Neuron (in vitro differentiated cells): ENCODE results near the gene KRT16.
"Not testable (repeated sequence)": the region's sequence is repeated elsewhere in the genome, so short reads cannot be mapped to it uniquely, and the experiment has no call there.

Experiments used
- H2AFZ ChIP-seq: one replicate; pipeline ENCODE4 v1.6.1; 2013; ENCODE audit warnings: low read depth, mild to moderate bottlenecking, inconsistent platforms, low read length, moderate library complexity
- H3K27me3 ChIP-seq: one replicate; pipeline ENCODE4 v1.6.1; 2013; ENCODE audit warnings: low read length; ENCODE audit not compliant: insufficient read depth
- H3K36me3 ChIP-seq: one replicate; pipeline ENCODE4 v1.6.1; 2013; ENCODE audit warnings: low read length; ENCODE audit not compliant: insufficient read depth
- H3K4me1 ChIP-seq: one replicate; pipeline ENCODE4 v1.6.1; 2013; ENCODE audit warnings: low read length; ENCODE audit not compliant: insufficient read depth
- H3K4me3 ChIP-seq: 2 replicates; pipeline ENCODE4 v1.5.1; 2013; ENCODE audit warnings: mild to moderate bottlenecking, low read length, moderate library complexity
- H3K9me3 ChIP-seq: one replicate; pipeline ENCODE4 v1.6.1; 2013; ENCODE audit warnings: low read length

KRT16 gene

DNA sequence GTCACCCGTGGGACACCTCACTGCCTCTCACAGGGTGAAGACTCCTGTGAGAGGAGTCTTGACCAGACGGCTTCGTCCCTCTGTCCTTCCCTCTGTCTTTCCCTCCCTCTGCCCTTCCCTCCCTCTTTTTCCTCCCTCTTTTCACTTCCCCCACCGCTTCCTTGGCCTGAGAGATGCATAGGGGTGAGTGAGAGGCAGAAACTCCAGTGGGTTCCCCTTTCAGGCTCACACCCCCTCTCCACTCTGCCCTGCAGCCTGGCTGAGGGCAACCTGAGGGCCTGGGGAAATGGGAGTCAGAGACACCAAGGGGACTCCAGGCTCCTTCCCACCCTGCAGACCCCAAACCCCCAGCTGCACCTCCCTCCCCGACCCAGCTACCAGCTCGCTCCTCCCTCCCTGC lies 26.4 kb upstream of the KRT16 start:
- Histone ChIP-seq H3K36me3 (no peaks in the 10 kb centered on the region), H3K9me3 (no peaks in the 10 kb centered on the region), H3K4me3 (no peak overlapping the region), H3K27me3 (peaks cover 2% of the 10 kb centered on the region), H2AFZ (no peak overlapping the region), H3K4me1 (no peaks in the 10 kb centered on the region)

DNA sequence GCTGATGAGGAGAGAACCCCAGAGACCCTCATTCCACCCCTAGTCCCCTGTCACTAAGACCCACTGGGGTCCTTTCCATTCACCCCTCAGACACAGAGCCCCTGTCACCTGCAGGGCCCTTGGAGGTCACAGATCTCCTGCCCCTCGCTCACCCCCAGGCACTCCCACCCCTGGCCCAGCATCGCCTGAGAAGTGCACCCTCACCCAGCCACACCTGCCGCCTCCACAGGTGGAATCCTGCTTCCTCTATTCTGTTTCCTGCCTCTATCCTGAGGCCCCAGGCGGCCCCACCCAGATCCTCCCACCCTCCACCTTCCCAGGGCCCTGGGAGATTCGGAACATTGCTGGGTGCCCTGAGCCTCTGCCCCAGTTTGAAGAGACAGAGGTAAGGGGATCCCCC lies 25.6 kb upstream of the KRT16 start:
- Histone ChIP-seq H3K36me3 (no peaks in the 10 kb centered on the region), H2AFZ (no peak overlapping the region), H3K4me1 (no peaks in the 10 kb centered on the region), H3K27me3 (no peaks in the 10 kb centered on the region), H3K4me3 (no peak overlapping the region), H3K9me3 (no peaks in the 10 kb centered on the region)

DNA sequence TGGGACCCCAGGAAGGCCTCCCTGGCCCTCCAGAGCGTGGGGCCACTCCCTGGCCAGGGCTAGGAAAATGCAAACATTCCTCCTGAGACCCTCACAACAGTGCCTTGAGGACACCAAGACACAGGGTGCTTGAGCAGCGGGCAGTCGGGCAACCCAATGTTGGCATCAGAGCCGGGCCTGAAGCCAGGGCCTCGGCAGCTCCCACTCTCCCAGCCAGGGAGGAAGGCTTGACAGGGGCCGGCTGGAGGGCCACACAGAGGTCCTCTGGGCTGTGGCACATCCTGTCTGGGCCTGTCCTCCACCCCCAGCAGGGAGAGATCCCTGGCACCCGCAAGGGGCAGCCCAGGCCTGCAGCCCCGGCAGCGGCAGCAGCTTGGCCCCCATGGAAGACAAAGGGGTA lies 24.1 kb upstream of the KRT16 start:
- H2AFZ ChIP-seq: no peak overlapping the region
- no peaks in the 10 kb centered on the region for H3K36me3 ChIP-seq
- H3K27me3 ChIP-seq: no peaks in the 10 kb centered on the region
- no peaks in the 10 kb centered on the region for H3K4me1 ChIP-seq
- H3K4me3 ChIP-seq: no peak overlapping the region
- no peaks in the 10 kb centered on the region for H3K9me3 ChIP-seq

DNA sequence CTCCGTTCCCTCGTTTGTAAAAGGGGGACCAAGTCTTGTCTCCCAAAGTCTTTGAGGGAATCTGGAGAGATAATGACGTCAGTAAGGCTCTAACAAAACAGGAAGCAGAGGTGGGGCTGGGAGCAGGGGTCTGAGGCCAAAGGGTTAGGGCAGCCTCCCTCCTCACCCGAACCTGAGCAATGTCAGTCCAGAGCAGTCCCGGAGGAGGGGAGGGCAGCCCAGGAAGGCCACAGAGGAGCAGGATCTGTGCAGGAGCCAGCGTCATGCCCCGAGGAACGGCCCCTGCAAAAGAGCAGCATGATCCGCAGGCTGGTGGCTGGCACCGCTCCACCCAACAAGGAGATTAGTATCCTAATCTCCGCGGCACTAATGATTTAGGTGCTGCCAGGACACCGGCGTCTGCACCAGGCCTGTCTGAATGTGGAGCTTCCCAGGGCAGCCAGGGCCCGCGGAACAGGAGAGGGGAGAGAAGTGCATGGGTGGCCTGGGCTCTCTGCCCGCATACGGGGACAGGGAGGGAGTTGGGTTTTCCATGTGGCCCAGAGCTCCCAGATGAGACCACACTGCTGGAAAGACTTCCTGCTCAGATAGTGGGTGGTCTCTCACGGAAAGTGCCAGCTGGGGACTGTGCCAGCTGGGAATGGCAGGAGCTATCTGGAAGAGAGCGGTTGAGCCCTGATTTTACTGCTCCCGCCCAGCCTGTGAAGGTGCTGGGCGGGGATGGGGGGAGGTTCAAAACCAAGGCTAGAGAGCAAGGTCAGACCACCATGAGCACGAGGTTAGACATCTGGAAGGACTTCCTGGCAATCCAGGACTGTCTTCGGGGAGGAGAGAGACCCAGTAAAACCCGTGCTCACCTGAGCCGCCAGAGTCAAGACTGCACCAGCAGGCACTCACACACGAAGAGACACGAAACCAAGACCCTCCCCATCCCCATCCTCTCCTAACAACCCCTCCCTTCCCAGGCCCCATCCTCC lies 22.8 kb upstream of the KRT16 start:
- H3K9me3 ChIP-seq: no peaks in the 10 kb centered on the region
- H3K36me3 ChIP-seq: no peaks in the 10 kb centered on the region
- H3K27me3 ChIP-seq: no peaks in the 10 kb centered on the region
- H2AFZ ChIP-seq: no peak overlapping the region
- no peak overlapping the region for H3K4me3 ChIP-seq
- H3K4me1 ChIP-seq: no peaks in the 10 kb centered on the region

DNA sequence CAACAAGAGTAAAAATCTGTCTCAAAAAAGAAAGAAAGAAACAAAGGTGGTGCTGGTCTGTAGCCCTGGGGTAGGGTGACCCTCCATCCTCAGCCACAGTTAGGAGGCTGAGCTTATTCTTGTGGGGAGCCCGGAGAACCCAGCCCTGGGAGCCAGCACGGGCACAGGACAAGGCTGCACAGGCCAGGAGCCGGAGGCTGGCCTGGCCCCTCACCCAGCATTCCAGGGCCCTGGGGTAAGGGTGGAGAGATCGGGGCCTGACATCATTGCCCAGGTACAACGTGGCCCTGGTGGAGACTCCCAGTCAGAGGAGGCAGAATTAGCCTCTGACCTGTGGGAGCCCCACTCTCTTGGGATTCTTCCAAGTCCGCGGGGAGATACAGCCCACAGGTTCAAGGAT lies 22.1 kb upstream of the KRT16 start:
- no peaks in the 10 kb centered on the region for H3K9me3 ChIP-seq
- no peak overlapping the region for H3K4me3 ChIP-seq
- H3K27me3 ChIP-seq: no peaks in the 10 kb centered on the region
- H2AFZ ChIP-seq: no peak overlapping the region
- H3K4me1 ChIP-seq: no peaks in the 10 kb centered on the region
- no peaks in the 10 kb centered on the region for H3K36me3 ChIP-seq

DNA sequence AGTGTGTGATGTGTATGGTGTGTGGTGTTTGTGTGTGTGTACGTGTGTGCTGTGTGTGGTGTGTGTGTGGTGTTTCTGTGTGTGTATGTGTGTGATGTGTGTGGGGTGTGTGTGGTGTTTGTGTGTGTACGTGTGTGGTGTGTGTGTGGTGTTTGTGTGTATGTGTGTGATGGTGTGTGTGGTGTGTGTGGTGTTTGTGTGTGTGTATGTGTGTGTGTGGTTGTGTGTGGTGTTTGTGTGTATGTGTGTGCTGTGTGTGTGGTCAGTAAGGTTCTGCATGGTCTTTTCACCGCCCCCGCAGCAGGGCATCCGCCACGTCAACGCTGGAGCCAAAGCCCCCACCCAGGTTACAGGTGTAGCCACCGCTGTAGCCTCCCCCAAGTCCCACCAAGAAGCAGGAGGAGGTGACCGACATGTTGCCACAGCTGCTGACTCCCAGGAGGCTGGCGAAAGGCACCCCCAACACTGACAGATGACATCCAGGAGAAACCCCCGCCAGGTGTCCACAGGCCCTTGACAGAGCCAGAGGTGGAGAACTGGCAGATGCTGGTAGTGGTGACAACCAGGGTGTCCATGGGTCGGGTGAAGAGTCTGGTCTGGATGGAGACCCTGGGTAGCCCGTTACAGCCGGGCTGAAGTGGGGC lies 21.1 kb upstream of the KRT16 start:
- no peaks in the 10 kb centered on the region for H3K27me3 ChIP-seq
- H3K4me3 ChIP-seq: no peak overlapping the region

DNA sequence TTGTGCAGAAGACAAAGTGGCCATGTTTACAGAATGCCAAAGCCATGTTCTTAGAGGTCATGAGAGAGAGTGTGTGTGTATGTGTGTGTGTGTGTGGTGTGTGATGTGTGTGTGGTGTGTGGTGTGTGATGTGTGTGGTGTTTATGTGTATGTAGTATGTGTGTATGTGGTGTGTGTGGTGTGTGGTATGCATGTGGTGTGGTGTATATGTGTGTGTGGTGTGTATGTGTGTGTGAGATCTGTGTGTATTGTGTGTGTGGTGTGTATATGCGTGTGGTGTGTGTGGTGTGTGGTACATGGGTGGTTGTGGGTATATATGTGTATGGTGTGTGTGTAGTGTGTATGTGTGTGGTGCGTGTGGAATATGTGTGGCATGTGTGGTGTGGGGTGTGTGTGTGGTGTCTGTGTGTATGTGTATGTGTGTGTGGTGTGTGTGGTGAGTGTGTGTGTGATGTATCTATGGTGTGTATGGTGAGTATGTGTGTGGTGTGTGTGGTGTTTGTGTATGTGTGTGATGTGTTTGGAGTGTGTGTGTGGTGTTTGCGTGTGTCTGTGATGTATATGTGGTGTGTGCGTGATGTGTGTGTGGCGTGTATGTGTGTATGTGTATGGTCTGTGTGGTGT lies 20.0 kb upstream of the KRT16 start:
- Histone ChIP-seq H3K4me3 (no peak overlapping the region), H3K36me3 (no peaks in the 10 kb centered on the region), H3K9me3 (no peaks in the 10 kb centered on the region)

More for the DNA sequence above, 21.1 kb upstream of the KRT16 start:
- Histone ChIP-seq H3K9me3 (no peaks in the 10 kb centered on the region), H2AFZ (no peak overlapping the region), H3K36me3 (no peaks in the 10 kb centered on the region), H3K4me1 (no peaks in the 10 kb centered on the region)

DNA sequence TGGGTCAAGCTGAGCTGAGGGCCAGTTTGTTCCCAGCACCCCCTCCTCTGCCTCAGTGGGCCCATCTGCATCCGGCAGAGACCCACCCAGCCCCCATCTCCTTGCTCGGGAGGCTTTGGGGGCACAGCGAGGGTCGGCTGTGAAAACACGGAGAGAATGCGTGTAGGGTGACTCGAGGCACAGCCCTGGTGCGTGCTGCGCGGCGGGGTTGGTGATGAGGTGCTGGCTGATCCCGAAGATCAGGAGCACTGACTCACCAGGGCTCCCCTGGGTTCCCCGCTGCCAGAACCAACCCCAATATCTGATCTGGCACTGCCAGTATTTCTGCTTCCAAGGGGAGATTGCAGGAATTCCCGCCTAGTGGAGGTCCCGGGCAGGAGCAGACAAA lies 19.3 kb upstream of the KRT16 start:
- H3K9me3 ChIP-seq: no peaks in the 10 kb centered on the region
- H3K4me1 ChIP-seq: no peaks in the 10 kb centered on the region
- H2AFZ ChIP-seq: no peak overlapping the region
- H3K4me3 ChIP-seq: no peak overlapping the region
- H3K27me3 ChIP-seq: no peaks in the 10 kb centered on the region
- H3K36me3 ChIP-seq: no peaks in the 10 kb centered on the region

More for the DNA sequence above, 20.0 kb upstream of the KRT16 start:
- Histone ChIP-seq H3K27me3 (no peaks in the 10 kb centered on the region), H3K4me1 (no peaks in the 10 kb centered on the region), H2AFZ (no peak overlapping the region)

DNA sequence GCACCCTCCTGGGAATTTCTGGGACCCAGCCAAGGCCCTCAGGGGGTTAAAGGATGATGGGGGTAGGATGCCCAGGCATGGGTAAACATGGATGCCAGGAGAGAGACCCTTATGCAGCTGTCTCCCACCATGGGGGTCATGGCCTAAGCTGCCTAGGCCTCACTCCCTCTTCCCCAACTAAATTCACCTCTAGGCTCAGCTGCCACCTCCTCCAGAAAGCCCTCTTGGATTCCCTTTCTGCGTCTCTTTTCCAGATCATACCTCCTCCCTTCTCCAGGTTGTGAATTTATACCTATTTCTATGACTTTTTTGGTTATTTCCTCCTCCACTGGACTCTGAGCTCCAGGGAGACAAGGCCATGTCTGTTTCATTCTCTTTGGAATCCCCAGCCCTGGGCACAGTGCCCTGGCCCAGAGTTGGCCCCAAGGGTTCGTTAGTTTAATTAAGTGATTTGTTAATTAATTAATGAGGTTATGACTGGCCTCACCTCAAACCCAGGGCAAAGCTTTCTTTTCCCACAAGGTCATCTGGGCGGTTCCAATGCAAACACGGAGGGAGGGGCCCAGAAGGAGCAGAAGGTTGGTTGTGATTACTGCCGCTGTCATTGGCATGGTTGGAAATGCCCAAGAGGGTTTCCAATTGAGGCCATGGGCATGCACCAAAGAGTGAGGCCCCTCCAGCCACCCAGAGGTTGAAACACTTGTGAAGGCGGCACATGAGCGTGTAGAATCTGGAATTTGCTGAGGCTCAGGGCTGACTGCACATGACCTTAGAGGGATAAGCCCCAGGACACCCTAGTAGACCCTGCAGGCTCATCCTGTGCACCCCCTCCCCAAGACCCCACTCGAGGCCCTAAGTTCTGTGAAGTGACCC lies 18.7 kb upstream of the KRT16 start:
- Histone ChIP-seq H3K36me3 (no peaks in the 10 kb centered on the region), H3K4me1 (no peaks in the 10 kb centered on the region), H3K9me3 (no peaks in the 10 kb centered on the region), H3K27me3 (no peaks in the 10 kb centered on the region), H2AFZ (no peak overlapping the region), H3K4me3 (no peak overlapping the region)

DNA sequence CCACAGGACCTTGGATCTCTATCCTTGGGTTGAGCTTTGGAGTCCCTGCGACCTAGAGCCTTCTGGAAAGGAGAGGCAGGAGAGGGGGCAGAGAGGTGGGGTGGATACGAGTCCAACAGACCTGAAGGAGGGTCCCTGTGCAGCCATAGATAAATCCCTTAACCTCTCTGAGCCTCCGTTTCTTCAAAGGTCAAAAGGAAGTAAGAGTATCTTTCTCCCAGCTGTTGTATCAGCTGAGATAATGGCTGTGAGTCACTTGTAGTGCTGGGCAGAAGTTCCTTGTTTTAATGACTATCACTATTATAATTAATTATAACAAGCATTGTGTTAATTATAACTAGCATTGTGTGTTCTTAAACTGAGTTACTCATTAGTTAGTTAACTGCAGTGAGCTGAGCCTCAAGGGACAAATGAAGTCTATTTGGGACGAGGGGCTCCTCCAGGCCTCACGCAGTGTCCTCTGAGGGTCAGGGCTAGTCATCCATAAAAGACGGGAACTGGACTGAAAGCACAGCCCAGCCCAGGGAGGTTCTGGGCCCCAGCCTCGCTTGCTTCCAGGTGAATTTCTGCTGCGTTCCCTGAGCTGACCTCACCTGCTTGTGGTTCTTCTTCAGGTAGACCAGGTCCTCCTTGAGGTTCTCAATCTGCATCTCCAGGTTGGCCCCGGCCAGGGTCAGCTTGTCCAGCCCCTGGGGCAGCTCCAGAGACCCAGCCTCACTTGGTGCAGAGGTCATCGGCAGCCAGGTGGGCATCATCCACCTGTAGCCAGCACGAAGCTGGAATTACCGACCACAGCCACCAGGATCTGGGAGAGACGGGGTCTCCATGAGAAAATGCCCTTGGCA lies 17.5 kb upstream of the KRT16 start:
- no peaks in the 10 kb centered on the region for H3K9me3 ChIP-seq
- no peaks in the 10 kb centered on the region for H3K27me3 ChIP-seq
- no peaks in the 10 kb centered on the region for H3K4me1 ChIP-seq
- H3K4me3 ChIP-seq: no peak overlapping the region
- H2AFZ ChIP-seq: no peak overlapping the region
- no peaks in the 10 kb centered on the region for H3K36me3 ChIP-seq

DNA sequence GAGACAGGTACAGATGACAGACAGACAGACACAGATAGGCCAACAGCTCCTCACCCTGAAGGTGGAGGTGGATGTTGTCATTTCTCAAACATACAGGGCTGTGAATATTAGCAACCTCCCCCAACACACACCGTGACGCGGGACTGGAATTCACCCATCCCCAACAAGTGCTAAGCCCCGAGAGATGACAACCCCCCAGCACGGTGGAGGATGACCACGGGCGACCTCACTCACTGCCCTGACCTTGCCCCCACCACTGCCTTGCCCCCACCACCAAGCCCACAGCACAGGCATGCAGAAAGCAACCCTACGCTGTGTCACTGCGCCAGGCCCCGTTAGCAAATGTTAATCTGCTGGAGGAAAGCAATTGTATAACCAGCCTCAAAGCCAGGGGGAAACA lies 16.7 kb upstream of the KRT16 start:
- Histone ChIP-seq H3K27me3 (no peaks in the 10 kb centered on the region), H3K9me3 (no peaks in the 10 kb centered on the region), H3K36me3 (no peaks in the 10 kb centered on the region), H3K4me1 (no peaks in the 10 kb centered on the region), H3K4me3 (no peak overlapping the region), H2AFZ (no peak overlapping the region)

DNA sequence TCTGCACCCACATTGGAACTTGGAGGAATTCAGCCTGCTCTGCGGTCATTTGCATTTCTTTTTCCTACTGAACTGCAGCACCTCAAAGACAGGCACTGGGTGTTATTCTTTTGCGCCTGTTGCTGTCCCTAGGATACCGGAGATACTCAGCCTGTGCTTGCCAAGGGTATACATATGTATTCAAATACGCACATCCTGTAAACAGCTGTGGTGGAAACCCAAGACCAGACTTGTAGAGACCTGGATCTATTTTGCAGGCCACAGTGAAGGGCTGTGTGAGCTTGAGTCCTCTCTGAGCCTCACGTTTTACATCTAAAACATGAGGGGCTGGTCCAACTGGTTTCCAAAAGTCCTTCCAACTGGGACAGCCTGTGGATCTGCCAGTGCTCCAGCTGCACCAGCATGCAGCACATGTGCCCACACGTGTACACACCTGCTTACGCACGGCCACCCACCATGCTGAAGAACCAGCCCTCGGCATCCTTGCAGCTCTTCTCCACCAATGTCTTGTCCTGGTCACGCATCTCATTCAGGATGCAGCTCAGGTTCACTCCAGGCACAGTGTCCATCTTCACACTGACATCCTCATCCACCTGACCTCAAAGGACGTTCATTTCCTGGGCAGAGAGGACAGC lies 16.2 kb upstream of the KRT16 start:
- H3K4me1 ChIP-seq, H3K9me3 ChIP-seq, H3K4me3 ChIP-seq, H3K36me3 ChIP-seq, H3K27me3 ChIP-seq, H2AFZ ChIP-seq: not testable (repeated sequence)
